Activated CD8-positive, alpha-beta memory T cell treated with anti-CD3 and anti-CD28 coated beads, Interleukin-2, amount 50 U/mL, for 1 hour (primary cell): Measurements from ENCODE around the gene LGSN.
"Not testable (repeated sequence)": the region's sequence is repeated elsewhere in the genome, so short reads cannot be mapped to it uniquely, and the experiment has no call there.

ENCODE experiments used
- DNase-seq: peaks from one replicate; pipeline ENCODE4 v3.0.0-alpha.2; 2020; ENCODE audit errors: extremely low read depth

Gene LGSN

GRCh38 chr6:63319939-63320338 is at the start of gene LGSN:
TSS of gene LGSN (minus strand) at chr6:63319983. CDS start at chr6:63319943, 40 bp downstream.
- DNase-seq: no peak

GRCh38 chr6:63368347-63368746 is 48.6 kb upstream of the LGSN start:
- no peak for DNase-seq

- DNase-seq: not testable (repeated sequence)
Measured at GRCh38 chr6:63362500-63363120, 42.8 kb upstream of the LGSN start.

GRCh38 chr6:63357384-63357783 is 37.6 kb upstream of the LGSN start:
- DNase-seq: not testable (repeated sequence)

- DNase-seq: no peak
Measured at GRCh38 chr6:63355632-63356031, 35.8 kb upstream of the LGSN start.

- no peak for DNase-seq
Measured at GRCh38 chr6:63353286-63353630, 33.5 kb upstream of the LGSN start.

- DNase-seq: no peak
Measured at GRCh38 chr6:63352544-63353285, 32.9 kb upstream of the LGSN start.

GRCh38 chr6:63352069-63352543 is 32.3 kb upstream of the LGSN start:
- DNase-seq: no peak

GRCh38 chr6:63349401-63349800 is 29.6 kb upstream of the LGSN start:
- DNase-seq: no peak

- no peak for DNase-seq
Measured at GRCh38 chr6:63348836-63349235, 29.1 kb upstream of the LGSN start.

GRCh38 chr6:63347599-63347998 is 27.8 kb upstream of the LGSN start:
- no peak for DNase-seq

- no peak for DNase-seq
Measured at GRCh38 chr6:63346217-63346835, 26.5 kb upstream of the LGSN start.

- DNase-seq: no peak
Measured at GRCh38 chr6:63340351-63340750, 20.6 kb upstream of the LGSN start.

- DNase-seq: not testable (repeated sequence)
Measured at GRCh38 chr6:63334652-63335051, 14.9 kb upstream of the LGSN start.

GRCh38 chr6:63333440-63333839 is 13.7 kb upstream of the LGSN start:
- no peak for DNase-seq

- DNase-seq: not testable (repeated sequence)
Measured at GRCh38 chr6:63326630-63327029, 6.8 kb upstream of the LGSN start.

- DNase-seq: no peak
Measured at GRCh38 chr6:63322981-63323380, 3.2 kb upstream of the LGSN start.

- no peak for DNase-seq
Measured at GRCh38 chr6:63321821-63322220, 2.0 kb upstream of the LGSN start.

- no peak for DNase-seq
Measured at GRCh38 chr6:63317641-63318040, 2.1 kb downstream of the LGSN start.

- DNase-seq: no peak
Measured at GRCh38 chr6:63316113-63316512, 3.7 kb downstream of the LGSN start.

GRCh38 chr6:63313111-63313510 is 6.7 kb downstream of the LGSN start:
- DNase-seq: no peak

GRCh38 chr6:63307581-63308246 is 12.1 kb downstream of the LGSN start:
- no peak for DNase-seq
